Ammon's horn (tissue), 1 donor: ENCODE results near the gene RBMY1B.
"Not testable (repeated sequence)": the region's sequence is repeated elsewhere in the genome, so short reads cannot be mapped to it uniquely, and the experiment has no call there.

Experiments used
- DNase-seq: peaks from one replicate; pipeline ENCODE4 v3.0.0-alpha.2; 2016; ENCODE audit warnings: low spot score

RBMY1B gene

GRCh38 chrY:21511038-21511437 lies at the start of gene RBMY1B:
RBMY1B (plus strand) TSS chrY:21511338; CDS start chrY:21513351, 2,013 bp downstream.
- not testable (repeated sequence) for DNase-seq

GRCh38 chrY:21462915-21463314 lies 48.2 kb upstream of the RBMY1B start:
- DNase-seq, result not testable (repeated sequence)

- DNase-seq, result no peak
Measured at GRCh38 chrY:21482967-21483366, 28.2 kb upstream of the RBMY1B start.

- DNase-seq, result not testable (repeated sequence)
Measured at GRCh38 chrY:21534579-21534978, 23.4 kb downstream of the RBMY1B start, which contains the start of gene RBMY1A1. RBMY1A1 (plus strand) TSS chrY:21534879; CDS start chrY:21536892, 2,013 bp downstream.

- not testable (repeated sequence) for DNase-seq
Measured at GRCh38 chrY:21559316-21559984, 48.3 kb downstream of the RBMY1B start.
